Endothelial cell (in vitro differentiated cells): ENCODE results near the gene LRRC72. TPM values are rescaled to one million over a fixed set of nuclear protein-coding genes. Genes with fewer than 3 reads are reported as not detected.
"Not testable (repeated sequence)": the region's sequence is repeated elsewhere in the genome, so short reads cannot be mapped to it uniquely, and the experiment has no call there.

ENCODE experiments used
- DNase-seq: peaks from one replicate; pipeline ENCODE4 v3.0.0; 2021; ENCODE audit warnings: low spot score
- H3K27ac Mint-ChIP-seq: one replicate; pipeline ENCODE4 v1.8.0; 2021; ENCODE audit warnings: mixed read lengths, inconsistent platforms; ENCODE audit not compliant: unreplicated experiment
- H3K27me3 Mint-ChIP-seq: one replicate; pipeline ENCODE4 v1.8.0; 2021; ENCODE audit warnings: mild to moderate bottlenecking, moderate library complexity, mixed read lengths, inconsistent platforms; ENCODE audit not compliant: unreplicated experiment
- H3K36me3 Mint-ChIP-seq: one replicate; pipeline ENCODE4 v1.8.0; 2021; ENCODE audit warnings: mild to moderate bottlenecking, low read depth, mixed read lengths, inconsistent platforms; ENCODE audit not compliant: unreplicated experiment
- H3K4me1 Mint-ChIP-seq: one replicate; pipeline ENCODE4 v1.8.0; 2021; ENCODE audit warnings: mild to moderate bottlenecking, mixed read lengths, inconsistent platforms; ENCODE audit not compliant: unreplicated experiment
- H3K4me3 Mint-ChIP-seq: one replicate; pipeline ENCODE4 v1.8.0; 2021; ENCODE audit warnings: mild to moderate bottlenecking, mixed read lengths, inconsistent platforms; ENCODE audit not compliant: unreplicated experiment
- H3K9me3 Mint-ChIP-seq: one replicate; pipeline ENCODE4 v1.8.0; 2021; ENCODE audit warnings: mixed read lengths, inconsistent platforms; ENCODE audit not compliant: unreplicated experiment
- CTCF ChIP-seq: fragments of 200-600 bp; sonication (generic); IDR thresholded peaks from one replicate; pipeline ENCODE4 v1.5.0; 2021; ENCODE audit warnings: antibody characterized with exemption; ENCODE audit not compliant: unreplicated experiment
- total RNA-seq: library from RNA; stranded (reverse); fragmentation: NEBNext Ultra II Directional; extraction: Animal tissue kit (Norgen Biotek cat#: 25700); gene quantifications from one replicate; pipeline ENCODE4 v1.2.1, GENCODE V29; 2021; ENCODE audit not compliant: unreplicated experiment

LRRC72 gene
- total RNA-seq, 1 donor from 2014 or later, result not detected

- Mint-ChIP-seq H3K36me3 (no peaks in the 10 kb centered on the region), H3K4me3 (no peak overlapping the region), H3K9me3 (no peaks in the 10 kb centered on the region), H3K27me3 (no peaks in the 10 kb centered on the region), H3K27ac (no peak overlapping the region), H3K4me1 (no peaks in the 10 kb centered on the region)
- DNase-seq, result no peak
- TF ChIP-seq CTCF, result no peak
These were observed 24.3 kb upstream of the LRRC72 start for GRCh38 chr7:16502303-16502702.

GRCh38 chr7:16504019-16504418 is 22.6 kb upstream of the LRRC72 start:
- TF ChIP-seq CTCF, result no peak
- no peak for DNase-seq
- Mint-ChIP-seq H3K27me3 (no peaks in the 10 kb centered on the region), H3K27ac (no peak overlapping the region), H3K4me3 (no peak overlapping the region), H3K36me3 (no peaks in the 10 kb centered on the region), H3K9me3 (no peaks in the 10 kb centered on the region), H3K4me1 (no peaks in the 10 kb centered on the region)

GRCh38 chr7:16506422-16506821 is 20.2 kb upstream of the LRRC72 start:
- H3K27ac Mint-ChIP-seq, H3K9me3 Mint-ChIP-seq, DNase-seq, H3K36me3 Mint-ChIP-seq, H3K4me3 Mint-ChIP-seq, H3K27me3 Mint-ChIP-seq, H3K4me1 Mint-ChIP-seq: not testable (repeated sequence)

- no peaks in the 10 kb centered on the region for H3K4me1 Mint-ChIP-seq
These were observed 16.8 kb upstream of the LRRC72 start for GRCh38 chr7:16509829-16510228.

GRCh38 chr7:16511314-16511713 is 15.3 kb upstream of the LRRC72 start:
- Mint-ChIP-seq H3K27me3 (no peaks in the 10 kb centered on the region), H3K4me1 (no peaks in the 10 kb centered on the region), H3K9me3 (no peaks in the 10 kb centered on the region), H3K36me3 (no peaks in the 10 kb centered on the region), H3K27ac (no peak overlapping the region), H3K4me3 (no peak overlapping the region)
- DNase-seq, result no peak
- TF ChIP-seq CTCF, result no peak

More at GRCh38 chr7:16509829-16510228, 16.8 kb upstream of the LRRC72 start:
- Mint-ChIP-seq H3K27ac (no peak overlapping the region), H3K36me3 (no peaks in the 10 kb centered on the region), H3K27me3 (no peaks in the 10 kb centered on the region), H3K9me3 (no peaks in the 10 kb centered on the region), H3K4me3 (no peak overlapping the region)
- no peak for TF ChIP-seq CTCF
- DNase-seq, result no peak

- no peak overlapping the region for H3K4me3 Mint-ChIP-seq
- no peaks in the 10 kb centered on the region for H3K4me1 Mint-ChIP-seq
- no peak overlapping the region for H3K27ac Mint-ChIP-seq
- H3K27me3 Mint-ChIP-seq, result no peaks in the 10 kb centered on the region
- no peaks in the 10 kb centered on the region for H3K9me3 Mint-ChIP-seq
- no peak for TF ChIP-seq CTCF
- DNase-seq, result no peak
- no peaks in the 10 kb centered on the region for H3K36me3 Mint-ChIP-seq
These were observed 14.5 kb upstream of the LRRC72 start for GRCh38 chr7:16512097-16512496.
